K562 (cell line): ENCODE measurements around the gene MAST4. TPM values are rescaled to one million over a fixed set of nuclear protein-coding genes. Genes with fewer than 3 reads are reported as not detected.

Source experiments
- ATAC-seq: fragments of 200-7000 bp; cut with Tn5 transposase; 3 replicates; pipeline ENCODE4 v1.9.1; 2020; ENCODE audit warnings: moderate library complexity
- BruUV-seq: library from RNA; stranded (reverse); fragments of 400-500 nt; replicated peaks from 2 replicates; lab custom pipeline; 2021; lab: Mats Ljungman, UMichigan
- CTCF ChIA-PET: fragments of 300-600 bp; formaldehyde crosslinking; extraction: SDS; loops from one replicate; lab custom pipeline; 2021; ENCODE audit warnings: low intra/inter-chr PET ratio; lab: Yijun Ruan, JAX
- POLR2A ChIA-PET: fragments of 300-600, 350-650 bp; sonication (Branson Sonifier 250); formaldehyde crosslinking; extraction: SDS; loops from one replicate; lab custom pipeline; 2021; ENCODE audit warnings: antibody characterized with exemption, inconsistent platforms; lab: Yijun Ruan, JAX
- DNase-seq, 4 experiments: peaks; one replicate each; pipeline versions ENCODE4 v3.0.0 to v3.0.0-alpha.2; 2011 to 2018; ENCODE audit warnings: low spot score in 3 of 4, mixed read lengths in 3 of 4; ENCODE audit errors: extremely low read depth in 1 of 4
- FAIRE-seq: peaks from 2 replicates; lab custom pipeline; 2011; peaks lifted over from hg19 to GRCh38; lab: Jason Lieb, UNC
- H2AFZ ChIP-seq: 2 replicates; pipeline ENCODE4 v1.6.0; 2011; ENCODE audit warnings: low read depth, low read length, control low read depth, inconsistent platforms
- H3K27ac ChIP-seq: fragments of 200-600 bp; 3 replicates; pipeline ENCODE4 v1.8.0; 2011; ENCODE audit warnings: low read depth, mild to moderate bottlenecking, control low read depth, inconsistent platforms, low read length, moderate library complexity, mixed read lengths; ENCODE audit errors: extremely low read depth
- H3K27me3 ChIP-seq, 2 experiments: fragments of 300-600 bp in 1 of 2; 2 replicates in 1 of 2; 3 replicates in 1 of 2; pipeline versions ENCODE4 v1.6.0 to v1.8.0; 2011; ENCODE audit warnings: inconsistent platforms in 2 of 2, low read length in 2 of 2, mild to moderate bottlenecking in 1 of 2, mixed read lengths in 1 of 2, moderate library complexity in 1 of 2; ENCODE audit not compliant: control insufficient read depth in 2 of 2, insufficient read depth in 2 of 2
- H3K36me3 ChIP-seq: fragments of 300-600 bp; 3 replicates; pipeline ENCODE4 v1.8.0; 2011; ENCODE audit warnings: mild to moderate bottlenecking, low read length, inconsistent platforms; ENCODE audit not compliant: control insufficient read depth, insufficient read depth
- H3K4me1 ChIP-seq, 2 experiments: fragments of 200-600 bp in 1 of 2; replicated peaks in 1 of 2; 2 replicates in 1 of 2; 3 replicates in 1 of 2; pipeline versions ENCODE4 v1.5.1 to v1.8.0; 2011; ENCODE audit warnings: inconsistent platforms in 2 of 2, low read length in 2 of 2, mild to moderate bottlenecking in 1 of 2, mixed read lengths in 1 of 2, moderate library complexity in 1 of 2; ENCODE audit not compliant: control insufficient read depth in 2 of 2, insufficient read depth in 2 of 2
- H3K4me2 ChIP-seq: 2 replicates; pipeline ENCODE4 v1.6.1; 2011; ENCODE audit warnings: low read length, control low read depth, inconsistent platforms, mixed read lengths; ENCODE audit not compliant: insufficient read depth
- H3K4me3 ChIP-seq: fragments of 200-600 bp; sonication (generic), shearing (Covaris generic); 2 replicates; pipeline ENCODE4 v1.5.1; 2016; ENCODE audit warnings: control low read depth, inconsistent platforms
- H3K79me2 ChIP-seq: fragments of 200-600 bp; 3 replicates; pipeline ENCODE4 v1.8.0; 2011; ENCODE audit warnings: low read length, inconsistent platforms; ENCODE audit not compliant: control insufficient read depth, insufficient read depth
- H3K9ac ChIP-seq, 2 experiments: 2 replicates each; pipeline versions ENCODE4 v1.6.0 to v1.6.1; 2011; ENCODE audit warnings: low read depth in 2 of 2, low read length in 2 of 2, control low read depth in 1 of 2, inconsistent platforms in 1 of 2, mild to moderate bottlenecking in 1 of 2, mixed read lengths in 1 of 2; ENCODE audit not compliant: insufficient read depth in 1 of 2
- H3K9me1 ChIP-seq: one replicate; pipeline ENCODE4 v1.6.0; 2011; ENCODE audit warnings: inconsistent platforms, mild to moderate bottlenecking, low read length, moderate library complexity; ENCODE audit not compliant: control insufficient read depth, insufficient read depth
- H3K9me3 ChIP-seq: replicated peaks from 2 replicates; pipeline ENCODE4 v1.5.1; 2011; ENCODE audit warnings: low read depth, low read length, inconsistent platforms; ENCODE audit not compliant: control insufficient read depth, insufficient read depth
- H4K20me1 ChIP-seq: replicated peaks from 2 replicates; pipeline ENCODE4 v1.6.1; 2011; ENCODE audit warnings: low read length, inconsistent platforms, mixed read lengths; ENCODE audit not compliant: control insufficient read depth, insufficient read depth
- BRD4 ChIP-seq: fragments of 200-600 bp; sonication (generic); IDR thresholded peaks from 2 replicates; pipeline ENCODE4 v1.6.1; 2017; ENCODE audit warnings: inconsistent platforms
- BRF1 ChIP-seq: IDR thresholded peaks from 3 replicates; pipeline ENCODE4 v1.6.1; 2011; ENCODE audit warnings: borderline replicate concordance, mild to moderate bottlenecking; ENCODE audit not compliant: insufficient read length; ENCODE audit errors: extremely low read depth
- CTBP1 ChIP-seq: fragments of 450-650 bp; IDR thresholded peaks from 2 replicates; pipeline ENCODE4 v1.6.1; 2016; ENCODE audit warnings: borderline replicate concordance
- GABPB1 ChIP-seq: sonication (generic); formaldehyde crosslinking; IDR thresholded peaks from 2 replicates; pipeline ENCODE4 v1.8.0; 2022; ENCODE audit warnings: mild to moderate bottlenecking, missing genetic modification reagents
- HINFP ChIP-seq: fragments of 450-650 bp; conservative IDR thresholded peaks from 2 replicates; pipeline ENCODE4 v1.6.1; 2016; ENCODE audit warnings: missing genetic modification characterization, low read depth, mild to moderate bottlenecking, control low read depth, missing compliant biosample characterization
- MBD1 ChIP-seq: fragments of 250-450 bp; sonication (Bioruptor Pico); IDR thresholded peaks from 2 replicates; pipeline ENCODE4 v1.8.0; 2022; ENCODE audit warnings: inconsistent platforms
- NR4A1 ChIP-seq, 2 experiments: fragments of 250-450 bp in 1 of 2; fragments of 450-650 bp in 1 of 2; sonication (Bioruptor Pico) in 1 of 2; IDR thresholded peaks; 2 replicates each; pipeline versions ENCODE4 v1.4.0 to v1.6.1; 2016 to 2020; ENCODE audit warnings: mild to moderate bottlenecking in 2 of 2, missing compliant biosample characterization in 1 of 2, missing genetic modification characterization in 1 of 2, moderate library complexity in 1 of 2
- SAFB2 ChIP-seq: fragments of 200-400 bp; formaldehyde crosslinking; IDR thresholded peaks from 2 replicates; pipeline ENCODE4 v1.6.1; 2018; ENCODE audit warnings: borderline replicate concordance, low read length, low read depth, moderate library complexity; ENCODE audit not compliant: severe bottlenecking
- SNIP1 ChIP-seq: fragments of 450-650 bp; IDR thresholded peaks from 2 replicates; pipeline ENCODE4 v1.7.1; 2017; ENCODE audit warnings: low read depth, mild to moderate bottlenecking
- SNRNP70 ChIP-seq: fragments of 200-400 bp; formaldehyde crosslinking; optimal IDR thresholded peaks from 2 replicates; pipeline ENCODE3; 2017; ENCODE audit warnings: low read depth, low read length
- TCF7L2 ChIP-seq: fragments of 150-350 bp; IDR thresholded peaks from 2 replicates; pipeline ENCODE4 v1.6.1; 2016; ENCODE audit warnings: low read depth, mild to moderate bottlenecking, low read length, moderate library complexity
- TRIM28 ChIP-seq: fragments of 450-650 bp; IDR thresholded peaks from 2 replicates; pipeline ENCODE4 v1.6.1; 2017
- ZC3H8 ChIP-seq: fragments of 450-650 bp; IDR thresholded peaks from 2 replicates; pipeline ENCODE4 v1.6.1; 2017
- ZNF263 ChIP-seq: sonication (generic); formaldehyde crosslinking; IDR thresholded peaks from 2 replicates; pipeline ENCODE4 v1.8.0; 2022; ENCODE audit warnings: mild to moderate bottlenecking, missing genetic modification reagents, borderline replicate concordance
- ZNF707 ChIP-seq: fragments of 250-450 bp; sonication (Bioruptor Pico); conservative IDR thresholded peaks from 2 replicates; pipeline ENCODE4 v1.8.0; 2022; ENCODE audit warnings: inconsistent platforms, mild to moderate bottlenecking, moderate library complexity
- WGBS: fragments of 100-300 bp; shearing (Covaris generic); methylation state at CpG from one replicate; pipeline ENCODE4 v1.1.6; 2016; ENCODE audit warnings: low coverage, mixed read lengths; ENCODE audit not compliant: insufficient coverage; ENCODE audit errors: missing lambda C conversion rate; 5-methylcytosine and 5-hydroxymethylcytosine counted together
- in situ Hi-C: fragments of 300-500 bp; cut with MboI; formaldehyde crosslinking; loops from 4 replicates; pipeline ENCODE4 v1.15.0; 2018; ENCODE audit warnings: inconsistent platforms, mixed read lengths
- intact Hi-C: fragments of 100-400 bp; cut with micrococcal nuclease; formaldehyde crosslinking; loops from 2 replicates; pipeline ENCODE4 v1.14.2; 2022
- polyA plus RNA-seq, 8 experiments: library from polyadenylated mRNA; depleted of rRNA in 4 of 8; stranded (reverse) in 5 of 8; unstranded in 3 of 8; fragments of >200 nt; fragmentation: Nextera tagmentation in 2 of 8; fragmentation: Illumina TruSeq in 1 of 8; extraction: Ambion mirVana in 2 of 8; extraction: Trizol in 1 of 8; gene quantifications; 2 replicates each; pipeline versions ENCODE4 v1.2.1 to v1.2.3, GENCODE V29; 2011 to 2014; ENCODE audit warnings: inconsistent platforms in 1 of 8, missing spikeins in 1 of 8
- total RNA-seq, 7 experiments: library from RNA; depleted of rRNA in 6 of 7; stranded (reverse); fragments of >200 nt in 6 of 7; fragmentation: Illumina TruSeq in 2 of 7; extraction: Trizol in 2 of 7; gene quantifications; 2 replicates each; pipeline versions ENCODE4 v1.2.1 to v1.2.3, GENCODE V29; 2011 to 2021; ENCODE audit warnings: low replicate concordance in 1 of 7

Gene MAST4
- total and polyA plus RNA-seq, 9 of the 15 experiments (the other 6 are each of a cell fraction or from before 2014, with no cell fraction given): 0.88 to 10.1 (median 5.2) TPM

GRCh38 chr5:66903218-66903617 lies 307.0 kb downstream of the MAST4 start:
- Histone ChIP-seq H3K4me1 (no peaks in the 10 kb centered on the region), H3K9ac (no peak overlapping the region), H3K27ac (no peak overlapping the region), H3K9me3 (no peaks in the 10 kb centered on the region), H3K4me3 (no peak overlapping the region), H3K27me3 (0 out of 5 replicates have a peak, but pooled peaks cover 0 to 4% of the 10 kb centered on the region in 2 experiments), H3K4me2 (no peak overlapping the region), H2AFZ (no peak overlapping the region), H4K20me1 (no peaks in the 10 kb centered on the region), H3K79me2 (no peaks in the 10 kb centered on the region), H3K36me3 (no peaks in the 10 kb centered on the region), H3K9me1 (no peaks in the 10 kb centered on the region)
- in situ Hi-C loops: no loop called here
- TF ChIP-seq BRD4 (no peak), ZNF263 (no peak), ZNF707 (CRISPR knock-in tag) (no peak), TRIM28 (no peak), SAFB2 (no peak), SNIP1 (no peak), SNRNP70 (no peak)
- CTCF ChIA-PET: interaction anchor here (0.5 kb wide), 1 partner anchor 248 kb away, joined by 8 read pairs; no protein-coding TSS in a partner anchor
- 0% methylated on average over 1 of the region's 1 CpG for WGBS
- POLR2A ChIA-PET: no interaction called here
- intact Hi-C loops: no loop called here
- no TSS peak for BruUV-seq
- DNase-seq (no peak), FAIRE-seq (no peak), ATAC-seq (no peak)

GRCh38 chr5:66903709-66904108 lies 307.5 kb downstream of the MAST4 start:
- ChIA-PET POLR2A (no interaction called here), CTCF (no interaction called here)
- BruUV-seq: no TSS peak
- Histone ChIP-seq H3K9me1 (no peaks in the 10 kb centered on the region), H3K9me3 (no peaks in the 10 kb centered on the region), H4K20me1 (no peaks in the 10 kb centered on the region), H2AFZ (no peak overlapping the region), H3K27me3 (0 out of 5 replicates have a peak, but pooled peaks cover 0 to 4% of the 10 kb centered on the region in 2 experiments), H3K4me1 (no peaks in the 10 kb centered on the region), H3K4me2 (no peak overlapping the region), H3K4me3 (no peak overlapping the region), H3K79me2 (no peaks in the 10 kb centered on the region), H3K36me3 (no peaks in the 10 kb centered on the region), H3K9ac (no peak overlapping the region), H3K27ac (no peak overlapping the region)
- no peak for FAIRE-seq
- no peak for ATAC-seq
- no peak for DNase-seq
- in situ Hi-C loops: no loop called here
- intact Hi-C loops: no loop called here
- 3% methylated on average over 3 of the region's 3 CpGs for WGBS
- TF ChIP-seq NR4A1 (CRISPR knock-in tag; IDR thresholded peaks at IDR 0.05): no peak
- no peak for TF ChIP-seq NR4A1 (tag; IDR thresholded peaks at IDR 0.05)
- TF ChIP-seq TCF7L2: no peak
- no peak for TF ChIP-seq CTBP1
- no peak for TF ChIP-seq GABPB1 (CRISPR knock-in tag)
- TF ChIP-seq HINFP (tag): no peak
- no peak for TF ChIP-seq BRF1
- TF ChIP-seq MBD1: no peak
- TF ChIP-seq ZC3H8: no peak
